SU-DHL-6 (cell line): Measurements from ENCODE around the gene TAF9.

Experiments used
- CTCF ChIP-seq: fragments of 200-600 bp; sonication (generic); IDR thresholded peaks from one replicate; pipeline ENCODE4 v1.5.1; 2017; ENCODE audit warnings: antibody characterized with exemption, mild to moderate bottlenecking, low read length, moderate library complexity; ENCODE audit not compliant: insufficient read depth, poor library complexity, severe bottlenecking
- EZH2phosphoT487 ChIP-seq: fragments of 200-600 bp; sonication (generic), shearing (Covaris generic); conservative IDR thresholded peaks from 2 replicates; pipeline ENCODE4 v1.6.1; 2018; ENCODE audit warnings: mild to moderate bottlenecking, antibody characterized with exemption, low read length, moderate library complexity, mixed read lengths

- TF ChIP-seq CTCF (no peak), EZH2phosphoT487 (no peak)
Observed at GRCh38 chr5:69359699-69360098, 9.6 kb downstream of the TAF9 start.
